Esophagus squamous epithelium (tissue), 5 donors: ENCODE measurements around the gene CPED1. TPM values are rescaled to one million over a fixed set of nuclear protein-coding genes. Genes with fewer than 3 reads are reported as not detected.
A peak's percentile ranks its signal among the peaks of the same experiment; 100 is the strongest.

Source experiments
- DNase-seq: peaks from one replicate; lab custom pipeline; 2025; lab: John Stamatoyannopoulos, UW
- H3K27ac ChIP-seq, 4 donors: fragments of 200-600 bp; sonication (generic); one replicate each; pipeline ENCODE4 v1.5.1; 2016 to 2019; ENCODE audit warnings: mild to moderate bottlenecking in 1 of 4
- H3K27me3 ChIP-seq, 4 donors: fragments of 200-600 bp; sonication (generic); 1 replicate in 3 of 4; 2 replicates in 1 of 4; pipeline versions ENCODE4 v1.5.1 to v1.6.0; 2017 to 2021; ENCODE audit warnings: antibody characterized with exemption in 1 of 4
- H3K36me3 ChIP-seq, 3 donors: fragments of 200-600 bp; sonication (generic); one replicate each; pipeline ENCODE4 v1.5.1; 2016 to 2019
- H3K4me1 ChIP-seq, 3 donors: fragments of 200-600 bp; sonication (generic); one replicate each; pipeline ENCODE4 v1.5.1; 2017 to 2019
- H3K4me3 ChIP-seq, 4 donors: fragments of 200-600 bp; sonication (generic); 1 replicate in 3 of 4; 2 replicates in 1 of 4; pipeline ENCODE4 v1.5.1; 2016 to 2019; ENCODE audit warnings: mild to moderate bottlenecking in 2 of 4, moderate library complexity in 1 of 4
- H3K9me3 ChIP-seq, 3 donors: fragments of 200-600 bp; sonication (generic); one replicate each; pipeline ENCODE4 v1.5.1; 2016 to 2019
- POLR2A ChIP-seq, 4 donors: fragments of 450-650 bp; IDR thresholded peaks; one replicate each; pipeline ENCODE4 v1.6.1; 2017; ENCODE audit warnings: antibody characterized with exemption in 4 of 4, mild to moderate bottlenecking in 4 of 4, moderate library complexity in 3 of 4
- WGBS, 2 donors: methylation state at CpG; one replicate each; pipeline ENCODE4 v1.1.5; 2018; 5-methylcytosine and 5-hydroxymethylcytosine counted together
- intact Hi-C: fragments of 100-400 bp; cut with DNase I; formaldehyde crosslinking; loops from one replicate; pipeline ENCODE4 v1.15.0; 2022
- total RNA-seq, 4 donors: library from RNA; depleted of rRNA; stranded (reverse); fragments of >200 nt; gene quantifications; one replicate each; pipeline ENCODE4 v1.1.0, GENCODE V29; 2016
- TF ChIP-seq, protein P1 (sequence below), 6 experiments: fragments of 450-650 bp in 4 of 6; fragments of 200-600 bp in 2 of 6; sonication (generic) in 2 of 6; IDR thresholded peaks; one replicate each; pipeline ENCODE4 v1.5.1; 2016 to 2019; ENCODE audit warnings: antibody characterized with exemption in 6 of 6, mild to moderate bottlenecking in 4 of 6, moderate library complexity in 4 of 6
- donor health status: DM: yes; HTN: yes; CAD: no.

CPED1 gene
- total RNA-seq, 4 donors from 2014 or later: 0.61 to 6.3 (median 2.3) TPM

GRCh38 chr7:120994512-120995410, 6.2 kb downstream of the CPED1 start:
- Histone ChIP-seq H3K4me3 (no peak overlapping the region), H3K27ac (peak overlapping the region in 1 of 4 donors; percentile 32), H3K27me3 (peaks cover 0 to 11% (median 0%) of the 10 kb centered on the region in 4 donors), H3K4me1 (peaks cover 0 to 33% (median 9%) of the 10 kb centered on the region in 3 donors), H3K9me3 (no peaks in the 10 kb centered on the region), H3K36me3 (no peaks in the 10 kb centered on the region)
- intact Hi-C loops: no loop called here
- DNase-seq: no peak
- TF ChIP-seq, protein P1, sequence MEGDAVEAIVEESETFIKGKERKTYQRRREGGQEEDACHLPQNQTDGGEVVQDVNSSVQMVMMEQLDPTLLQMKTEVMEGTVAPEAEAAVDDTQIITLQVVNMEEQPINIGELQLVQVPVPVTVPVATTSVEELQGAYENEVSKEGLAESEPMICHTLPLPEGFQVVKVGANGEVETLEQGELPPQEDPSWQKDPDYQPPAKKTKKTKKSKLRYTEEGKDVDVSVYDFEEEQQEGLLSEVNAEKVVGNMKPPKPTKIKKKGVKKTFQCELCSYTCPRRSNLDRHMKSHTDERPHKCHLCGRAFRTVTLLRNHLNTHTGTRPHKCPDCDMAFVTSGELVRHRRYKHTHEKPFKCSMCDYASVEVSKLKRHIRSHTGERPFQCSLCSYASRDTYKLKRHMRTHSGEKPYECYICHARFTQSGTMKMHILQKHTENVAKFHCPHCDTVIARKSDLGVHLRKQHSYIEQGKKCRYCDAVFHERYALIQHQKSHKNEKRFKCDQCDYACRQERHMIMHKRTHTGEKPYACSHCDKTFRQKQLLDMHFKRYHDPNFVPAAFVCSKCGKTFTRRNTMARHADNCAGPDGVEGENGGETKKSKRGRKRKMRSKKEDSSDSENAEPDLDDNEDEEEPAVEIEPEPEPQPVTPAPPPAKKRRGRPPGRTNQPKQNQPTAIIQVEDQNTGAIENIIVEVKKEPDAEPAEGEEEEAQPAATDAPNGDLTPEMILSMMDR (IDR thresholded peaks at IDR 0.05): no peak
- no peak for TF ChIP-seq POLR2A (IDR thresholded peaks at IDR 0.05)
- 69 to 78% methylated on average over 5 of the region's 5 CpGs for WGBS, 2 donors

- Histone ChIP-seq H3K27me3 (peaks cover 0 to 4% (median 0%) of the 10 kb centered on the region in 4 donors), H3K27ac (peak overlapping the region in 2 of 4 donors; percentile 35 to 37), H3K36me3 (no peaks in the 10 kb centered on the region), H3K9me3 (no peaks in the 10 kb centered on the region), H3K4me1 (peaks cover 0 to 31% (median 9%) of the 10 kb centered on the region in 3 donors), H3K4me3 (no peak overlapping the region)
- TF ChIP-seq, protein P1 (IDR thresholded peaks at IDR 0.05): no peak
- no peak for TF ChIP-seq POLR2A (IDR thresholded peaks at IDR 0.05)
- WGBS, 2 donors: 50 to 62% methylated on average over 2 of the region's 2 CpGs
- DNase-seq: no peak
- intact Hi-C loops: no loop called here
Observed at GRCh38 chr7:120995654-120996053, 7.1 kb downstream of the CPED1 start.

DNA sequence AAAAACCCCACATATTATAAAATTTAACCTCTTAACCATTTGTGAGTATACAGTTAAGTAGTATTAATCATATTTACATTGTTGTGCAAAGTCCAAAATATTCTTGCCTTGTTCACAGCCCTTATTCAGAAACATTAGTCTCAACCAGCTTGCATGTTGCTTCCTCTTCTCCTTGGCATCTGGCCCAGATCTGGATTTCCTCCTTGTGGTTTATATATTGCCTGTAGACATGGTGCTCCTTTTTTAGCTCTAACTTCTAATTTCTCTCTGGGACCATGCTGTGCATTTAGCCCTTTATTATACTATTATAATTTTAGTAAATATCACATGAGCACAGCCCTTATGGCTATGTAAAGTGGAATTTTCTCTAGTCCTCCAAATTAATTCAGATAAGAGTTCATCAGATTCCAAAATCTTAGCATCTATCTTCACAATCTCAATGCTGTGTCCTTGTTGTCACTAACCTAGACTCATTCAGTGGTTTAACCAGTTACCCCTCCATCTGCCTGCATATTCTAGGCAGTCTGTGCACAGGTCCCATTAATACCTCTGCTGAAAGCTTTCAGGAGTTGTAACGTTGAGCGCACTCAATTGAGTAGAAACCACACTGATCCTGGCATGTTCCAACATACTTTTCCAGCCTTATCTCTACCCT, 7.9 kb downstream of the CPED1 start:
- TF ChIP-seq, protein P1 (IDR thresholded peaks at IDR 0.05): no peak
- TF ChIP-seq POLR2A (IDR thresholded peaks at IDR 0.05): no peak
- Histone ChIP-seq H3K27ac (peak overlapping the region in 3 of 4 donors; percentile 17 to 37 (median 35)), H3K36me3 (no peaks in the 10 kb centered on the region), H3K4me3 (no peak overlapping the region), H3K27me3 (no peaks in the 10 kb centered on the region), H3K4me1 (peaks cover 0 to 31% (median 9%) of the 10 kb centered on the region in 3 donors), H3K9me3 (no peaks in the 10 kb centered on the region)
- WGBS, 2 donors: 83 to 84% methylated on average over 2 of the region's 2 CpGs
- peak; percentile 1 for DNase-seq
- intact Hi-C loops: no loop called here

- TF ChIP-seq, protein P1 (IDR thresholded peaks at IDR 0.05): no peak
- TF ChIP-seq POLR2A (IDR thresholded peaks at IDR 0.05): no peak
- H3K4me1 ChIP-seq: peaks cover 0 to 32% (median 8%) of the 10 kb centered on the region in 3 donors
- intact Hi-C loops: no loop called here
- no peaks in the 10 kb centered on the region for H3K27me3 ChIP-seq
- no peaks in the 10 kb centered on the region for H3K36me3 ChIP-seq
- DNase-seq: no peak
- peak overlapping the region in 2 of 4 donors; percentile 17 to 37 for H3K27ac ChIP-seq
- H3K9me3 ChIP-seq: no peaks in the 10 kb centered on the region
- H3K4me3 ChIP-seq: no peak overlapping the region
Observed at GRCh38 chr7:120996988-120997345, 8.5 kb downstream of the CPED1 start.
